Measurements from ENCODE around the gene DCLK1.

DNA sequence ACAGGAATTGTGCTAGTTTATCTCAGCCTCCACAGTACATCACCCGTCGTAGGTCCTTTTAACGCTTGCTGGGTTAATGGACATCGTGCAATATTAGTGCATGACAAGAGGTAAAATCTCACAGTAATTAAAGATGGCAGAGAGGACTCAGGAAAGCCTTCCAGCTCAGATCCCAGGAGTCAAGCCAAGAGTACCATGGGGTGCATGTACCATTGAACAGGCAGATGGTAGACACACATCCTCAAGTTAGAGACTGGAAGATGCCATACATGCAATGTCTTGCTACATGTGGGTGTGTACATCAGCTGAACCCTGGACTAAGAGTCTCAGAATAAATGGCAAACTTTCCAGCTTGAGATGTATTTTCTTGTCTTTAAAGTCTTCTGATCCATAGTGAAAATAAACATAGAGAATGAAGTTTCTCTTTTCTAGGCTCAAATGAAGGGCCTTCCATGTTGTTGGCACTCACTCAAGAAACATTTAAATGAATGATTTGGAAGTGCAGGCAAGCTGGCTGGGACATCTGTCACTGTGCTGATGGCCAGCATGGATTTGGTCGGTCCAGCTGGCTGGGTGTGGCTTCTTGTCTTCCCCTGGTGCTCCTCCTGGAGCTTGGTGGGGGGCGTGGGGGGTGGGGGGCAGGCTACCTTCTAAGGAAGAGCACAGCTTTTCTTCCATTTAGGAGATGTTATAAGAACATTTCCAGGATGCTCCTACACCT is 363.8 kb downstream of the DCLK1 start:
- TF ChIP-seq, protein P1, sequence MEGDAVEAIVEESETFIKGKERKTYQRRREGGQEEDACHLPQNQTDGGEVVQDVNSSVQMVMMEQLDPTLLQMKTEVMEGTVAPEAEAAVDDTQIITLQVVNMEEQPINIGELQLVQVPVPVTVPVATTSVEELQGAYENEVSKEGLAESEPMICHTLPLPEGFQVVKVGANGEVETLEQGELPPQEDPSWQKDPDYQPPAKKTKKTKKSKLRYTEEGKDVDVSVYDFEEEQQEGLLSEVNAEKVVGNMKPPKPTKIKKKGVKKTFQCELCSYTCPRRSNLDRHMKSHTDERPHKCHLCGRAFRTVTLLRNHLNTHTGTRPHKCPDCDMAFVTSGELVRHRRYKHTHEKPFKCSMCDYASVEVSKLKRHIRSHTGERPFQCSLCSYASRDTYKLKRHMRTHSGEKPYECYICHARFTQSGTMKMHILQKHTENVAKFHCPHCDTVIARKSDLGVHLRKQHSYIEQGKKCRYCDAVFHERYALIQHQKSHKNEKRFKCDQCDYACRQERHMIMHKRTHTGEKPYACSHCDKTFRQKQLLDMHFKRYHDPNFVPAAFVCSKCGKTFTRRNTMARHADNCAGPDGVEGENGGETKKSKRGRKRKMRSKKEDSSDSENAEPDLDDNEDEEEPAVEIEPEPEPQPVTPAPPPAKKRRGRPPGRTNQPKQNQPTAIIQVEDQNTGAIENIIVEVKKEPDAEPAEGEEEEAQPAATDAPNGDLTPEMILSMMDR (IDR thresholded peaks at IDR 0.05), result no peak
- no peak for TF ChIP-seq POLR2A (IDR thresholded peaks at IDR 0.05)
